ENCODE results near the gene PPP2R5C.

DNA sequence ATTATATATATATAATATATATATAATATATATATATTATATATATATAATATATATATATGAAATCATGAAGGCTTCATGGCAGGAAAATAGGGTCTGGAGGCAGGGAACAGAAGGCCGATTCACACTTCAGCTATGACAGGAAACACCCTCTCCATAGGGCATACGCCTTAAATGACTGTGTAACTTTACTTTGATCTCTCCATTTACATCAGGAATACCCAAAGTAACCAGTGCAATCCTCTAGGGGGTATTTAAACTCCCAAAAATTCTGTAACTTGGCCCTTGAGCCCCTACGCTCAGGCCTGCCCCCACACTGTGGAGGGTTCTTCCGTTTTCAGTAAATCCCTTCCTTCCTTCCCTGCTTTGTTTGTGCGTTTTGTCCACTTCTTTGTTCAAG lies 40.4 kb upstream of the PPP2R5C start:
- TF ChIP-seq RARB (CRISPR knock-in tag; IDR thresholded peaks at IDR 0.05), result no peak
- TF ChIP-seq, protein P1, sequence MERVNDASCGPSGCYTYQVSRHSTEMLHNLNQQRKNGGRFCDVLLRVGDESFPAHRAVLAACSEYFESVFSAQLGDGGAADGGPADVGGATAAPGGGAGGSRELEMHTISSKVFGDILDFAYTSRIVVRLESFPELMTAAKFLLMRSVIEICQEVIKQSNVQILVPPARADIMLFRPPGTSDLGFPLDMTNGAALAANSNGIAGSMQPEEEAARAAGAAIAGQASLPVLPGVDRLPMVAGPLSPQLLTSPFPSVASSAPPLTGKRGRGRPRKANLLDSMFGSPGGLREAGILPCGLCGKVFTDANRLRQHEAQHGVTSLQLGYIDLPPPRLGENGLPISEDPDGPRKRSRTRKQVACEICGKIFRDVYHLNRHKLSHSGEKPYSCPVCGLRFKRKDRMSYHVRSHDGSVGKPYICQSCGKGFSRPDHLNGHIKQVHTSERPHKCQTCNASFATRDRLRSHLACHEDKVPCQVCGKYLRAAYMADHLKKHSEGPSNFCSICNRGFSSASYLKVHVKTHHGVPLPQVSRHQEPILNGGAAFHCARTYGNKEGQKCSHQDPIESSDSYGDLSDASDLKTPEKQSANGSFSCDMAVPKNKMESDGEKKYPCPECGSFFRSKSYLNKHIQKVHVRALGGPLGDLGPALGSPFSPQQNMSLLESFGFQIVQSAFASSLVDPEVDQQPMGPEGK (CRISPR knock-in tag; IDR thresholded peaks at IDR 0.05; ENCODE audit: borderline replicate concordance), result no peak

Measured in SK-N-SH treated with all-trans-retinoic acid at 6 μM for 48 hours (cell line).